Esophagus muscularis mucosa (tissue), 4 donors: Measurements from ENCODE around the gene KCNAB1. TPM values are rescaled to one million over a fixed set of nuclear protein-coding genes. Genes with fewer than 3 reads are reported as not detected.

Experiments used
- DNase-seq: peaks from one replicate; pipeline ENCODE4 v3.0.0-alpha.2; 2017; ENCODE audit errors: extremely low spot score
- H3K27ac ChIP-seq, 4 donors: fragments of 200-600 bp; sonication (generic); replicated peaks in 1 of 4; 1 replicate in 3 of 4; 2 replicates in 1 of 4; pipeline ENCODE4 v1.5.1; 2016 to 2019; ENCODE audit warnings: mild to moderate bottlenecking in 1 of 4
- H3K27me3 ChIP-seq, 4 donors: fragments of 200-600 bp; sonication (generic); one replicate each; pipeline versions ENCODE4 v1.5.1 to v1.6.0; 2016 to 2019
- H3K36me3 ChIP-seq, 4 donors: fragments of 200-600 bp; sonication (generic); one replicate each; pipeline ENCODE4 v1.5.1; 2016 to 2019
- H3K4me1 ChIP-seq, 4 donors: fragments of 200-600 bp; sonication (generic); one replicate each; pipeline ENCODE4 v1.5.1; 2016 to 2019
- H3K4me3 ChIP-seq, 4 donors: fragments of 200-600 bp; sonication (generic); 1 replicate in 2 of 4; 2 replicates in 2 of 4; pipeline ENCODE4 v1.5.1; 2016 to 2019; ENCODE audit warnings: mild to moderate bottlenecking in 4 of 4, moderate library complexity in 1 of 4
- H3K9me3 ChIP-seq, 4 donors: fragments of 200-600 bp; sonication (generic); 1 replicate in 3 of 4; 2 replicates in 1 of 4; pipeline ENCODE4 v1.5.1; 2016 to 2019
- EP300 ChIP-seq: sonication (generic); formaldehyde crosslinking; IDR thresholded peaks from one replicate; pipeline ENCODE4 v1.6.1; 2017; ENCODE audit warnings: antibody characterized with exemption
- POLR2A ChIP-seq: fragments of 450-650 bp; IDR thresholded peaks from one replicate; pipeline ENCODE4 v1.6.1; 2017; ENCODE audit warnings: antibody characterized with exemption, moderate library complexity, mild to moderate bottlenecking, low read depth
- POLR2AphosphoS5 ChIP-seq, 2 donors: sonication (generic); formaldehyde crosslinking; IDR thresholded peaks; one replicate each; pipeline ENCODE4 v1.6.1; 2017; ENCODE audit warnings: antibody characterized with exemption in 2 of 2
- WGBS: methylation state at CpG from one replicate; pipeline ENCODE4 v1.1.5; 2018; 5-methylcytosine and 5-hydroxymethylcytosine counted together
- intact Hi-C: fragments of 100-400 bp; cut with DNase I; formaldehyde crosslinking; loops from one replicate; pipeline ENCODE4 v1.15.1; 2023
- total RNA-seq, 4 donors: library from RNA; depleted of rRNA; stranded (reverse); fragments of >200 nt; gene quantifications; one replicate each; pipeline versions ENCODE4 v1.1.0 to v1.2.1, GENCODE V29; 2016
- TF ChIP-seq, protein P1 (sequence below), 3 experiments: fragments of 200-600 bp in 2 of 3; fragments of 450-650 bp in 1 of 3; sonication (generic) in 2 of 3; IDR thresholded peaks; one replicate each; pipeline ENCODE4 v1.5.1; 2017 to 2019; ENCODE audit warnings: antibody characterized with exemption in 3 of 3, mild to moderate bottlenecking in 2 of 3, moderate library complexity in 1 of 3

The KCNAB1 gene
- total RNA-seq, 4 donors from 2014 or later = 0.83 to 5.9 (median 2.3) TPM

DNA sequence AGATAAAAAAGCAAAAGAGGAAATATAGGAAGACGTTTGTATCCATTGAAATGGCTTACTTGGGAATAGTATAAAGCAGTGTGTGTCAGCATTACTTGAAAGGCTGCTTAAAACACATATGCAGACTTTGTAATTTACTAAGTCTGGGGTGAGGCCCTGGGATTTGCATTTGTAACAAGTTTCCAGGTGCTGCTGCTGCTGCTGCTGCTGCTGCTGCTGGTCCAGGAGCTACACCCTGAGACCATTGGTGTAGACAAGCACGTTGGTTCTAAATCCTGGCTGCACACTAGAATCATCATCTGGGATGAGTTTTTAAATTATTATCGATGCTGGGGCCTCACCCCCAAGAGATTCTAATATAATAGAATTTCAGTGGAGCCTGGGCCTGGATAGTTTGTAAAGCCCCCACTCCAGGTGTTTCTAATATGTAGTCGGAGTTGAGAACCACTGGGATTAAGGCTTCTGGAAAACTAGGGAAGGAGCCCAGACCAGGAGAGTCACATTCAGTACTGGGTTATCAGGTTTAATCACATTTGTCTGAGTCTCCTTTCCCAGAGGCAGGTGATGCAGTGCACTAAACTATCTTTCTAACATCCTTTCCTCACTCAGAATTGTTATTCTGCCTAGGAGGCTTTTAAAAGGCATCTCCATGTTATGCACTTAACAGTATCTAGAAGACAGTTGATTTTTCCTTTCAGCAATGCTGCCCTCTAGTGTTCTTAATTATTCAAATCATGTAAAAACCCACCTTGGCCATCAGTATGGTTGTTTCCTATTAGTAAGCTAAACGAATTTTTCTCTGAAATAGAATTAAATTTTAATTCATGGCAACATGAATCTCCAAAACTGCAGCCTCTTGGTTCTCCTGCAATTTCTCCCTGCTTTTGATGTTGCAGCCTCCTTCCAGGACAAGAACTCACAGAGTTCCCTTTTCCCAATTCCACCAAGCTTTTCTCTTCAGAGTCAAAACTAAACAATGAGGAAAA lies 389.1 kb downstream of the KCNAB1 start:
- DNase-seq = no peak
- WGBS = 66% methylated on average over 5 of the region's 5 CpGs
- Histone ChIP-seq H3K4me1 (peaks cover 0 to 14% (median 6%) of the 10 kb centered on the region in 4 donors), H3K27ac (no peak overlapping the region), H3K36me3 (no peaks in the 10 kb centered on the region), H3K4me3 (no peak overlapping the region), H3K9me3 (no peaks in the 10 kb centered on the region), H3K27me3 (no peaks in the 10 kb centered on the region)
- TF ChIP-seq, protein P1, sequence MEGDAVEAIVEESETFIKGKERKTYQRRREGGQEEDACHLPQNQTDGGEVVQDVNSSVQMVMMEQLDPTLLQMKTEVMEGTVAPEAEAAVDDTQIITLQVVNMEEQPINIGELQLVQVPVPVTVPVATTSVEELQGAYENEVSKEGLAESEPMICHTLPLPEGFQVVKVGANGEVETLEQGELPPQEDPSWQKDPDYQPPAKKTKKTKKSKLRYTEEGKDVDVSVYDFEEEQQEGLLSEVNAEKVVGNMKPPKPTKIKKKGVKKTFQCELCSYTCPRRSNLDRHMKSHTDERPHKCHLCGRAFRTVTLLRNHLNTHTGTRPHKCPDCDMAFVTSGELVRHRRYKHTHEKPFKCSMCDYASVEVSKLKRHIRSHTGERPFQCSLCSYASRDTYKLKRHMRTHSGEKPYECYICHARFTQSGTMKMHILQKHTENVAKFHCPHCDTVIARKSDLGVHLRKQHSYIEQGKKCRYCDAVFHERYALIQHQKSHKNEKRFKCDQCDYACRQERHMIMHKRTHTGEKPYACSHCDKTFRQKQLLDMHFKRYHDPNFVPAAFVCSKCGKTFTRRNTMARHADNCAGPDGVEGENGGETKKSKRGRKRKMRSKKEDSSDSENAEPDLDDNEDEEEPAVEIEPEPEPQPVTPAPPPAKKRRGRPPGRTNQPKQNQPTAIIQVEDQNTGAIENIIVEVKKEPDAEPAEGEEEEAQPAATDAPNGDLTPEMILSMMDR (IDR thresholded peaks at IDR 0.05) = peak; percentile 64 to 66 (median 65)
- no peak for TF ChIP-seq EP300
- intact Hi-C loops = loop anchor here (2.0 kb wide), 1 partner anchor 359 kb away; no protein-coding TSS in a partner anchor

DNA sequence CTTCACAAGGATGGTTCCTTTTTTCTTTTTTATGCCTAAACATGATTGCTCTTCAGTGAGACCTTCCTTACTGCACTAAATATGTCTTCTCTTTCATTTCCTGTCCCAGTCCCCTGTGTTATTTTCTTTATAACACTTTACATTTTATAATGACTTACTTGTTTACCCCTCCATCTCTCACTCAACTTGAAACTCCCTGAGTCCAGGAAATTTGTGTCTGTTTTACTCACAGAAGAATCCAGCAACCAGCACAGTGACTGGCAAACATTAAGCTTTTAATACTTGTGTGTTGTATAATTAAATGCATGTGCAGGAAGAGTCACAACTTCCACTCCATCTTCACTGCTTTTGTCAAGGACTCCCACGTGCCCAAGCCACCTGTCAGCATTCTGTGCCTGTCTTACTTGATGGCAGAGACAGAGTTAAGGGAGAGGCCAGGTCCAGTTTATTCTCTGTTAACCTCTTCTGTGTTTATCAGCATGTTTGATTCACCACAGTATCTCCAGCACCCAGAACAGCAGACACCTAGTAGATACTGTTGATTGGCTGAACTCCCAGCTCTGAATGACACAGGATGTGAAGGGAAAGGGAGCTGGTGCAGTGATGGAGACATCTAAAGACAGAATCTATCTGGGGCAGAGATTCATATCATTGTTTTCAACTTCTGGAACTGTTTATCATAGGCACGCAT lies 391.8 kb downstream of the KCNAB1 start:
- no peaks in the 10 kb centered on the region for H3K36me3 ChIP-seq

DNA sequence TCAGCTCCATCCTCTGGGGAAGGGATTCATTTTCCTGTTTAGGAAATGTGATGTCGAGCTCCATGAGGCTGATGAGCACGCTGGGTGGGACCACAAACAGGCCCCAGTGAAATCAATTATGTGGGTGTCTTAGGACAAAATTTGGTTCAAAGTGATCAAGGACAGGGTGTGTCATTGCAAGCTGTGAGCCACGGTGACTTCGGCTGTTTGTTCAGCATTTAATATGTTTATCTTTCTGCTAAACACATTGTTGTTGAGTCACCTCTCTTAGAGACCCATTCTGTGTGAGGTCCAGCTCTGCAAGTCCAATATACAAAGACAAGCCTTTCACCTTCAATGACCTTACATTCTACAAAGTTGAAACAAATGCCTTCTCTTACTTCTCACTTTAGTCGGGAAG lies 393.2 kb downstream of the KCNAB1 start:
- H3K4me1 ChIP-seq = peaks cover 0 to 45% (median 39%) of the 10 kb centered on the region in 4 donors
- TF ChIP-seq EP300 (no peak), POLR2AphosphoS5 (IDR thresholded peaks at IDR 0.05) (no peak), POLR2A (no peak)
- TF ChIP-seq, protein P1 (IDR thresholded peaks at IDR 0.05) = no peak
- no peaks in the 10 kb centered on the region for H3K27me3 ChIP-seq
- H3K9me3 ChIP-seq = no peaks in the 10 kb centered on the region
- H3K36me3 ChIP-seq = no peaks in the 10 kb centered on the region
- WGBS = 35% methylated on average over 5 of the region's 5 CpGs
- intact Hi-C loops = no loop called here
- H3K27ac ChIP-seq = no peak overlapping the region
- DNase-seq = no peak
- H3K4me3 ChIP-seq = no peak overlapping the region

More for the DNA sequence above, 391.8 kb downstream of the KCNAB1 start:
- Histone ChIP-seq H3K4me3 (no peak overlapping the region), H3K4me1 (peaks cover 0 to 35% (median 26%) of the 10 kb centered on the region in 4 donors), H3K9me3 (no peaks in the 10 kb centered on the region), H3K27me3 (no peaks in the 10 kb centered on the region), H3K27ac (no peak overlapping the region)
- peak; percentile 45 for DNase-seq
- intact Hi-C loops = no loop called here
- 86% methylated on average over 1 of the region's 2 CpGs for WGBS
- no peak for TF ChIP-seq POLR2A

DNA sequence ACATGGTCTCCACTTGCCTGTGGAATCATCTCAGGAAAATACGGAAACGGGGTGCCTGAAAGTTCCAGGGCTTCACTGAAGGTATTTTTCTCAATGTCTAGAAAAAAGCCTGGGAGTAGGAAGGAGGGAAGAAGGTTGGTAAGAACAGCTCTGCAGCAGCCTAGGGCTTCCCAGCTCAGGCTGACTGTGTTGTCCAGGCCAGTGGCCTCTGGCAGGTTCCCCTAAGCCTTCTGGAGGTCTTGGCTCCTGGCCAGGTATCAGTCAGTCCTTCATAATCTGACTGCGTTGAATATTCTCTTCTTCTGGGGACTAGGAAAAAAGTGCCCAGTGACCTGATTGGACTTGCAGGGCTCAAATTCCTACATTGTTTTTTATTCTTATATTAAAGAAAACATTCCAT lies 395.9 kb downstream of the KCNAB1 start:
- no peak for DNase-seq
- Histone ChIP-seq H3K36me3 (no peaks in the 10 kb centered on the region), H3K4me3 (no peak overlapping the region), H3K9me3 (no peaks in the 10 kb centered on the region), H3K27ac (peak overlapping the region; percentile 23 to 70 (median 64)), H3K27me3 (no peaks in the 10 kb centered on the region), H3K4me1 (peaks cover 0 to 46% (median 36%) of the 10 kb centered on the region in 4 donors)
- WGBS = 65% methylated on average over 3 of the region's 3 CpGs
- TF ChIP-seq POLR2A = no peak
- TF ChIP-seq, protein P1 (IDR thresholded peaks at IDR 0.05) = no peak
- TF ChIP-seq POLR2AphosphoS5 (IDR thresholded peaks at IDR 0.05) = no peak
- intact Hi-C loops = no loop called here

DNA sequence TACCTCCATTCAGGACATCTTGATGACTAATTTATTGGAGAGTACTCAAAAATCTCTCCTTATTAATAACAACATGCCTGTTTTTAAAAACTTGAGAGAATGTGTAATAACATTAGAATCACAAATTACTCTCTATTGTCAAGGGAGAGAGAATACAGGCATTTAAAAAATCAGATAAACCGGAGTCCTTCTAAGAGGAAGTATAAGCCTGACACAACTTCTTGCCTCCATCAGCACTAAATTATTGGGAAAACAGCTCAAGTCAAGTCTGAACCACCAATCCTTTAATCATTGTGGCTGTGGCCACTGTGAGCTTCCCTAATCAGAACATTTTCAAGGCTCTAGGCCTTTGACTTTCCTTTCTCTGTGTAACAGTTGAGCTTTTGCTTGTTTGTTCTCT lies 396.6 kb downstream of the KCNAB1 start:
- Histone ChIP-seq H3K36me3 (no peaks in the 10 kb centered on the region), H3K9me3 (no peaks in the 10 kb centered on the region), H3K27me3 (no peaks in the 10 kb centered on the region), H3K4me1 (peaks cover 0 to 46% (median 35%) of the 10 kb centered on the region in 4 donors), H3K27ac (peak overlapping the region; percentile 23 to 70 (median 64)), H3K4me3 (no peak overlapping the region)
- no peak for TF ChIP-seq POLR2AphosphoS5 (IDR thresholded peaks at IDR 0.05)
- no peak for TF ChIP-seq POLR2A
- TF ChIP-seq EP300 = no peak
- TF ChIP-seq, protein P1 (IDR thresholded peaks at IDR 0.05) = no peak
- DNase-seq = no peak
- WGBS = 5% methylated on average over 1 of the region's 1 CpG
- intact Hi-C loops = no loop called here
